H1 (cell line): ENCODE measurements around the gene R3HDM4. TPM values are rescaled to one million over a fixed set of nuclear protein-coding genes. Genes with fewer than 3 reads are reported as not detected.

ENCODE experiments used
- CTCF ChIA-PET: fragments of 300-600 bp; sonication (Branson Sonifier 250); formaldehyde crosslinking; loops from one replicate; lab custom pipeline; 2021; ENCODE audit not compliant: partially characterized antibody; lab: Charles Lee
- POLR2A ChIA-PET: fragments of 300-600 bp; sonication (Branson Sonifier 250); formaldehyde crosslinking; loops from one replicate; lab custom pipeline; 2021; ENCODE audit warnings: inconsistent platforms; ENCODE audit not compliant: partially characterized antibody; lab: Charles Lee
- DNase-seq, 2 experiments: peaks; one replicate each; pipeline versions ENCODE4 v3.0.0 to v3.0.0-alpha.2; 2010 to 2022; ENCODE audit warnings: low spot score in 2 of 2, low read depth in 1 of 2, mixed read lengths in 1 of 2
- FAIRE-seq: peaks from 2 replicates; lab custom pipeline; 2011; peaks lifted over from hg19 to GRCh38; lab: Jason Lieb, UNC
- H2AFZ ChIP-seq: 2 replicates; pipeline ENCODE4 v1.8.1; 2012; ENCODE audit warnings: low read length, inconsistent platforms
- H2AK5ac ChIP-seq: 2 replicates; pipeline ENCODE4 v1.6.1; 2013; ENCODE audit warnings: low read depth, low read length
- H2BK120ac ChIP-seq: replicated peaks from 2 replicates; pipeline ENCODE3; 2013; ENCODE audit warnings: low read depth, low read length, inconsistent platforms
- H2BK12ac ChIP-seq: 2 replicates; pipeline ENCODE4 v1.6.1; 2013; ENCODE audit warnings: low read depth, low read length
- H2BK15ac ChIP-seq: 2 replicates; pipeline ENCODE4 v1.6.1; 2013; ENCODE audit warnings: low read length
- H2BK20ac ChIP-seq: 2 replicates; pipeline ENCODE4 v1.6.1; 2013; ENCODE audit warnings: low read length
- H2BK5ac ChIP-seq: 2 replicates; pipeline ENCODE4 v1.6.1; 2013; ENCODE audit warnings: low read depth, low read length
- H3K14ac ChIP-seq: 2 replicates; pipeline ENCODE4 v1.6.1; 2013; ENCODE audit warnings: inconsistent platforms; ENCODE audit not compliant: insufficient read length
- H3K18ac ChIP-seq: 2 replicates; pipeline ENCODE4 v1.6.1; 2013; ENCODE audit warnings: low read length; ENCODE audit errors: extremely low read depth
- H3K23ac ChIP-seq: 2 replicates; pipeline ENCODE4 v1.6.1; 2013; ENCODE audit warnings: inconsistent platforms; ENCODE audit not compliant: insufficient read length
- H3K23me2 ChIP-seq: 2 replicates; pipeline ENCODE4 v1.6.1; 2013; ENCODE audit warnings: low read depth, low read length
- H3K27ac ChIP-seq: 2 replicates; pipeline ENCODE4 v1.6.1; 2011; ENCODE audit warnings: low read depth, low read length, inconsistent platforms
- H3K27me3 ChIP-seq, 4 experiments: replicated peaks in 1 of 4; 1 replicate in 1 of 4; 2 replicates in 3 of 4; pipeline versions ENCODE4 v1.6.1 to v1.8.1; 2011 to 2013; ENCODE audit warnings: low read length in 3 of 4, mild to moderate bottlenecking in 3 of 4, inconsistent platforms in 2 of 4, mixed read lengths in 2 of 4, moderate library complexity in 1 of 4; ENCODE audit not compliant: control insufficient read depth in 3 of 4, insufficient read depth in 3 of 4; ENCODE audit errors: extremely low read depth in 1 of 4
- H3K36me3 ChIP-seq, 4 experiments: 2 replicates each; pipeline versions ENCODE4 v1.6.1 to v1.8.1; 2011 to 2013; ENCODE audit warnings: mild to moderate bottlenecking in 4 of 4, low read length in 3 of 4, moderate library complexity in 2 of 4, control low read depth in 1 of 4, inconsistent platforms in 1 of 4; ENCODE audit not compliant: insufficient read depth in 4 of 4, control insufficient read depth in 2 of 4
- H3K4ac ChIP-seq: replicated peaks from 2 replicates; pipeline ENCODE3; 2013; ENCODE audit warnings: low read length, low read depth, mixed read lengths, inconsistent platforms; ENCODE audit not compliant: insufficient read length
- H3K4me1 ChIP-seq, 4 experiments: replicated peaks in 1 of 4; 1 replicate in 1 of 4; 2 replicates in 3 of 4; pipeline versions ENCODE4 v1.6.1 to v1.8.1; 2011 to 2013; ENCODE audit warnings: low read length in 3 of 4, inconsistent platforms in 2 of 4, mixed read lengths in 1 of 4; ENCODE audit not compliant: insufficient read depth in 4 of 4, control insufficient read depth in 3 of 4
- H3K4me2 ChIP-seq, 2 experiments: 2 replicates each; pipeline versions ENCODE4 v1.6.1 to v1.8.1; 2011 to 2013; ENCODE audit warnings: low read depth in 2 of 2, low read length in 2 of 2, control low read depth in 1 of 2, inconsistent platforms in 1 of 2, mild to moderate bottlenecking in 1 of 2; ENCODE audit not compliant: insufficient read depth in 1 of 2
- H3K4me3 ChIP-seq, 4 experiments: fragments of 200-600, 300-600 bp in 1 of 4; sonication (generic), shearing (Covaris generic), sonication (Bioruptor Twin) in 1 of 4; 2 replicates each; pipeline versions ENCODE4 v1.5.1 to v1.8.1; 2011 to 2016; ENCODE audit warnings: low read length in 4 of 4, low read depth in 3 of 4, control low read depth in 2 of 4, inconsistent platforms in 2 of 4, mild to moderate bottlenecking in 2 of 4, mixed read lengths in 1 of 4, moderate library complexity in 1 of 4; ENCODE audit not compliant: insufficient read depth in 2 of 4; ENCODE audit errors: extremely low read depth in 1 of 4
- H3K56ac ChIP-seq: replicated peaks from 2 replicates; pipeline ENCODE3; 2013; ENCODE audit warnings: low read depth, mild to moderate bottlenecking, mixed read lengths, low read length, inconsistent platforms; ENCODE audit not compliant: insufficient read length
- H3K79me1 ChIP-seq: 2 replicates; pipeline ENCODE4 v1.6.1; 2013; ENCODE audit warnings: low read depth, low read length, control low read depth
- H3K79me2 ChIP-seq, 2 experiments: 2 replicates each; pipeline versions ENCODE4 v1.6.1 to v1.8.1; 2012 to 2013; ENCODE audit warnings: low read length in 2 of 2, mild to moderate bottlenecking in 2 of 2, inconsistent platforms in 1 of 2; ENCODE audit not compliant: insufficient read depth in 2 of 2, control insufficient read depth in 1 of 2
- H3K9ac ChIP-seq, 4 experiments: replicated peaks in 1 of 4; 1 replicate in 1 of 4; 2 replicates in 3 of 4; pipeline versions ENCODE4 v1.6.1 to v1.8.1; 2011 to 2013; ENCODE audit warnings: low read depth in 3 of 4, low read length in 3 of 4, control low read depth in 2 of 4, mild to moderate bottlenecking in 2 of 4, moderate library complexity in 2 of 4, inconsistent platforms in 1 of 4; ENCODE audit errors: extremely low read depth in 1 of 4
- H3K9me3 ChIP-seq, 2 experiments: 2 replicates each; pipeline versions ENCODE4 v1.6.1 to v1.8.1; 2012 to 2013; ENCODE audit warnings: mild to moderate bottlenecking in 2 of 2, moderate library complexity in 2 of 2, control low read depth in 1 of 2, inconsistent platforms in 1 of 2, low read depth in 1 of 2, low read length in 1 of 2, mixed read lengths in 1 of 2; ENCODE audit not compliant: insufficient read depth in 2 of 2
- H4K20me1 ChIP-seq, 2 experiments: replicated peaks in 1 of 2; 2 replicates each; pipeline versions ENCODE3 to v1.8.1; 2011 to 2013; ENCODE audit warnings: inconsistent platforms in 2 of 2, low read length in 2 of 2, mild to moderate bottlenecking in 1 of 2; ENCODE audit not compliant: insufficient read depth in 2 of 2, control insufficient read depth in 1 of 2
- H4K5ac ChIP-seq: 2 replicates; pipeline ENCODE4 v1.6.1; 2013; ENCODE audit warnings: low read length, low read depth, mixed read lengths, inconsistent platforms; ENCODE audit not compliant: insufficient read length
- H4K8ac ChIP-seq: 2 replicates; pipeline ENCODE4 v1.8.0; 2013; ENCODE audit warnings: mild to moderate bottlenecking, moderate library complexity, low read length, inconsistent platforms; ENCODE audit not compliant: insufficient read depth; ENCODE audit errors: extremely low read depth
- H4K91ac ChIP-seq: replicated peaks from 2 replicates; pipeline ENCODE3; 2013; ENCODE audit warnings: low read length, mixed read lengths, inconsistent platforms; ENCODE audit not compliant: insufficient read length
- CBX8 ChIP-seq: fragments of 300-800, 300-1000 bp; sonication (generic); IDR thresholded peaks from 2 replicates; pipeline ENCODE4 v1.7.1; 2016; ENCODE audit warnings: low read depth, low read length, borderline replicate concordance
- CHD2 ChIP-seq: IDR thresholded peaks from 2 replicates; pipeline ENCODE4 v1.6.1; 2012; ENCODE audit warnings: low read length, improper control_type of control experiment
- EGR1 ChIP-seq: IDR thresholded peaks from 2 replicates; pipeline ENCODE4 v1.6.1; 2011; ENCODE audit warnings: low read depth, low read length, borderline replicate concordance
- HDAC6 ChIP-seq: IDR thresholded peaks from one replicate; pipeline ENCODE4 v1.7.1; 2012; ENCODE audit warnings: low read depth, mild to moderate bottlenecking, inconsistent platforms, low read length, moderate library complexity
- JUN ChIP-seq: IDR thresholded peaks from 2 replicates; pipeline ENCODE4 v1.6.1; 2011; ENCODE audit warnings: low read depth, mild to moderate bottlenecking, improper control_type of control experiment, low read length
- KDM5A ChIP-seq: fragments of 200-600 bp; IDR thresholded peaks from 2 replicates; pipeline ENCODE4 v1.7.1; 2012; ENCODE audit warnings: mild to moderate bottlenecking, low read length, inconsistent platforms, mixed read lengths
- NRF1 ChIP-seq: IDR thresholded peaks from 2 replicates; pipeline ENCODE4 v1.6.1; 2011; ENCODE audit warnings: mild to moderate bottlenecking, low read depth, low read length, improper control_type of control experiment
- POLR2A ChIP-seq, 2 experiments: IDR thresholded peaks; 1 replicate in 1 of 2; 2 replicates in 1 of 2; pipeline ENCODE4 v1.6.1; 2011; ENCODE audit warnings: low read depth in 2 of 2, low read length in 2 of 2, mild to moderate bottlenecking in 2 of 2; ENCODE audit errors: control extremely low read depth in 1 of 2
- POU5F1 ChIP-seq: IDR thresholded peaks from 2 replicates; pipeline ENCODE4 v1.6.1; 2011; ENCODE audit warnings: low read depth, mild to moderate bottlenecking, low read length, moderate library complexity
- RAD21 ChIP-seq, 2 experiments: IDR thresholded peaks in 1 of 2; conservative IDR thresholded peaks in 1 of 2; 2 replicates each; pipeline ENCODE4 v1.6.1; 2011; ENCODE audit warnings: low read depth in 2 of 2, low read length in 2 of 2, improper control_type of control experiment in 1 of 2, inconsistent platforms in 1 of 2, mild to moderate bottlenecking in 1 of 2, moderate library complexity in 1 of 2
- RBBP5 ChIP-seq: IDR thresholded peaks from 2 replicates; pipeline ENCODE4 v1.7.1; 2012; ENCODE audit warnings: low read depth, mild to moderate bottlenecking, inconsistent platforms, low read length, moderate library complexity, borderline replicate concordance
- RFX5 ChIP-seq: IDR thresholded peaks from 2 replicates; pipeline ENCODE4 v1.6.1; 2011; ENCODE audit warnings: low read depth, low read length, improper control_type of control experiment, borderline replicate concordance
- RNF2 ChIP-seq: fragments of 200-900, 300-1000 bp; sonication (generic); IDR thresholded peaks from 2 replicates; pipeline ENCODE4 v1.7.1; 2016; ENCODE audit warnings: borderline replicate concordance, low read depth, mild to moderate bottlenecking, antibody characterized with exemption, low read length; ENCODE audit not compliant: poor library complexity, severe bottlenecking; ENCODE audit errors: missing control alignments
- YY1 ChIP-seq: IDR thresholded peaks from 2 replicates; pipeline ENCODE4 v1.6.1; 2011; ENCODE audit warnings: low read depth, mild to moderate bottlenecking, low read length
- whole genome bisulfite sequencing, 2 experiments: shearing (Covaris generic) in 1 of 2; methylation state at CpG; one replicate each; pipeline versions ENCODE4 v1.1.6 to v1.1.7; 2013 to 2015; ENCODE audit warnings: low lambda C conversion rate in 2 of 2, mixed read lengths in 2 of 2, inconsistent platforms in 1 of 2, low coverage in 1 of 2, missing lambda C conversion rate in 1 of 2; ENCODE audit not compliant: insufficient replicate concordance in 2 of 2, insufficient coverage in 1 of 2, insufficient read length in 1 of 2; ENCODE audit errors: extremely low coverage in 1 of 2, missing lambda C conversion rate in 1 of 2; 5-methylcytosine and 5-hydroxymethylcytosine counted together
- polyA plus RNA-seq, 7 experiments: library from polyadenylated mRNA; depleted of rRNA in 3 of 7; stranded (reverse) in 5 of 7; unstranded in 2 of 7; fragments of >200 nt in 5 of 7; fragments of 200-250 nt in 2 of 7; gene quantifications; 1 replicate in 5 of 7; 2 replicates in 1 of 7; 4 replicates in 1 of 7; pipeline versions ENCODE4 v1.2.1 to v1.2.3, GENCODE V29; 2011 to 2013; ENCODE audit warnings: missing spikeins in 2 of 7, mixed read lengths in 2 of 7
- total RNA-seq: library from RNA; stranded (reverse); fragmentation: NEBNext Ultra II Directional; extraction: Animal tissue kit (Norgen Biotek cat#: 25700); gene quantifications from 2 replicates; pipeline ENCODE4 v1.2.1, GENCODE V29; 2021

R3HDM4 gene
- total and polyA plus RNA-seq, 2 of the 8 experiments (the other 6 are each of a cell fraction or from before 2014, with no cell fraction given): 76.8 to 102 TPM

- no peak for DNase-seq
- Histone ChIP-seq H3K4me1 (peaks cover 0 to 14% (median 4%) of the 10 kb centered on the region in 4 experiments; a peak in 5 of 7 replicates), H3K27me3 (no peaks in the 10 kb centered on the region), H2BK12ac (no peak overlapping the region), H3K79me1 (peaks cover 2% of the 10 kb centered on the region), H3K4me2 (no peak overlapping the region), H2BK15ac (no peak overlapping the region), H2BK120ac (no peak overlapping the region), H3K23ac (no peak overlapping the region), H3K9ac (no peak overlapping the region), H4K91ac (no peak overlapping the region), H4K8ac (no peak overlapping the region), H4K20me1 (peaks cover 4 to 5% of the 10 kb centered on the region in 2 experiments), H3K23me2 (no peaks in the 10 kb centered on the region), H3K4me3 (no peak overlapping the region), H3K14ac (no peak overlapping the region), H3K27ac (no peak overlapping the region), H3K18ac (peak overlapping the region; percentile 48; the same call in 1 of the 2 replicates), H3K9me3 (peaks cover 0 to 3% of the 10 kb centered on the region in 2 experiments; a peak in 1 of 4 replicates), H2AFZ (no peak overlapping the region), H3K36me3 (peaks cover 0 to 15% (median 0%) of the 10 kb centered on the region in 4 experiments; a peak in 4 of 8 replicates), H3K4ac (no peak overlapping the region), H2BK5ac (peak overlapping the region; percentile 56; the same call in 1 of the 2 replicates), H3K56ac (no peak overlapping the region), H3K79me2 (no peaks in the 10 kb centered on the region), H2BK20ac (no peak overlapping the region), H2AK5ac (no peak overlapping the region), H4K5ac (no peak overlapping the region)
- ChIA-PET CTCF (interaction anchor here (1.9 to 2.3 kb wide), 2 partner anchors 16 to 109 kb away, joined by 5 to 8 read pairs; no protein-coding TSS in a partner anchor), POLR2A (interaction anchor here (0.6 to 11.5 kb wide), 9 partner anchors 7 to 148 kb away, joined by 3 to 82 read pairs (median 4); partner anchors contain the start of genes ELANE, MED16, RNU6-2 and RNU6-9)
- FAIRE-seq: no peak
- no CpG with 5 or more reads among the region's 13 CpGs for WGBS, 2 experiments
- no peak for TF ChIP-seq RFX5
- no peak for TF ChIP-seq HDAC6
- TF ChIP-seq RBBP5: no peak
- no peak for TF ChIP-seq POLR2A (IDR thresholded peaks at IDR 0.05; ENCODE audit: control extremely low read depth in 1 of 2, low read depth in 2 of 2, low read length in 2 of 2)
- TF ChIP-seq RAD21 (IDR thresholded peaks at IDR 0.05 in 1 of 2, conservative IDR thresholded peaks at IDR 0.05 in 1 of 2; ENCODE audit: low read depth in 2 of 2, low read length in 2 of 2): no peak
- TF ChIP-seq CBX8: no peak
- TF ChIP-seq POU5F1: no peak
- TF ChIP-seq RNF2: no peak
- no peak for TF ChIP-seq KDM5A
- no peak for TF ChIP-seq YY1
- no peak for TF ChIP-seq JUN
- TF ChIP-seq NRF1: no peak
- no peak for TF ChIP-seq CHD2
- no peak for TF ChIP-seq EGR1
These were observed 39.9 kb downstream of the R3HDM4 start for GRCh38 chr19:873084-873483.
